A549 treated with CORT108297 at 1 μM for 4 hours (cell line): ENCODE measurements around the gene ASS1. TPM values are rescaled to one million over a fixed set of nuclear protein-coding genes. Genes with fewer than 3 reads are reported as not detected.

Experiments used
- total RNA-seq: library from RNA; stranded (reverse); fragments of 200-300 nt; extraction: Qiagen RNA extraction; gene quantifications from 5 replicates; pipeline ENCODE4 v1.2.3, GENCODE V29; 2022

The ASS1 gene
- total RNA-seq: 15.1 to 20.4 TPM (median 16.0 TPM) in 5 replicates

DNA sequence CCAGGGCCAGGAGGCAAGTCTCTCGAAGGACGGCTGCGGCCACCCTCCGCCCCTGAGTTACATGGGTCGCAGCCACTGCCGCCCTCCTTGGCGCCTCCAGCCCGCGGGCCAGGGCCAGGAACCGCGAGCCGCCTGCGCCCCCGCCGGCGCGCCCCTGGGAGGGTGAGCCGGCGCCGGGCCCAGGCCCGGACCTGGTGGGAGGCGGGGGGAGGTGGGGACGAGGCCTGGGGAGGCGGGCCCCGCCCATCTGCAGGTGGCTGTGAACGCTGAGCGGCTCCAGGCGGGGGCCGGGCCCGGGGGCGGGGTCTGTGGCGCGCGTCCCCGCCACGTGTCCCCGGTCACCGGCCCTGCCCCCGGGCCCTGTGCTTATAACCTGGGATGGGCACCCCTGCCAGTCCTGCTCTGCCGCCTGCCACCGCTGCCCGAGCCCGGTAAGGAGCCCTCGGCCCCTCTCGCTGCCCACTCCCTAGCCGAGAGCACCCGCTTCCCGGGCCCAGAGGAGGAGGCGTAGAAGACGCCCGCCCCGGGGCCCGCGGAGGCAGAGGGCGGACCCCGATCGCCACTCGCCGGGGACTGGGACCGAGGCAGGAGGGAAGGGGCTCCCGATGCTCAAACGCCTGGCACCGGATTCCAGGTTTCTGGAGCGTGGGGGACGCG lies at the start of gene ASS1:
Gene ASS1, plus strand, starts transcription at position 397 of the 657 bp plus-strand sequence. CDS start 7,268 bp downstream, outside the sequence.

Other genes starting within 250 kb of the ASS1 start
- gene HMCN2, start 179.2 kb upstream of the ASS1 start, total RNA-seq: 0.05 to 0.12 TPM (median 0.07 TPM) in 5 replicates
- 44.8 to 54.8 TPM (median 49.9 TPM) in 5 replicates for gene FUBP3, start 134.6 kb downstream of the ASS1 start, total RNA-seq
- gene PRDM12, start 219.6 kb downstream of the ASS1 start, total RNA-seq: 0.22 to 0.43 TPM (median 0.32 TPM) in 5 replicates
- gene EXOSC2, start 248.8 kb downstream of the ASS1 start, total RNA-seq: 53.8 to 86.5 TPM (median 55.2 TPM) in 5 replicates